ENCODE measurements around the gene PCNT.

DNA sequence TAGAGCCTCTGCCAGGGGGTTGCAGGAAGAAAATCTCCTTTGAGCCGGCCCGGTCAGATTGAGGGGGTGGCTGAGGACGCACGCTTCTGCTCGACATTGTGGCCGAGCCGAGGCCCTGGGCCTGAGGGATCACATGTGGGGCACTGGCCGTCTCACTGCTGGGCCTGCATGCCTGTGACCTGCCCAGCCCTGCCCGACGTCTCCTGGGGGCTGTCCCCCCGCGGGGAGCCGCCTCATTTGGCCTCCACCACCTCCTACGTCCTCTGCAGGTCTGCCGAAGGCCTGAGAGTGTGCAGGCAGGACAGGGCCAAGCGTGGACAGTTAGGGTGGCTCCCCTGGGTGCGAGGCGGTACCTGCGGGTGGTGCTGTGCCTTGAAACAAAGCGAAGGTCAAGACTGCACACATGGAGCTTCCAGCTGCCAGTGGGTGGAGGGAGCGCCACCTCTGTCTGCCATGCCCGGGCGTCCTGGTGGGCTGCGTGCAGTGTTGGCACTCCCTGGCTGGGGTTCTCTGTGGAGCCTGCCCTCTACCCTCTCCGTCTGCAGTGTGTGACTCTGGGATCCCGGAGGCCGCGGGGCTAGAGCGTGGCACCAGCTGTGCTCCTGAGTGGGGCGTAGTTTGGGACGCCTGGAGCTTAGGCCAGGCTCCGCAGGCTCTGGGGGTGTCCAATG lies 51.7 kb downstream of the PCNT start:
- TF ChIP-seq POLR2A (IDR thresholded peaks at IDR 0.05): no peak
- TF ChIP-seq, protein P1, sequence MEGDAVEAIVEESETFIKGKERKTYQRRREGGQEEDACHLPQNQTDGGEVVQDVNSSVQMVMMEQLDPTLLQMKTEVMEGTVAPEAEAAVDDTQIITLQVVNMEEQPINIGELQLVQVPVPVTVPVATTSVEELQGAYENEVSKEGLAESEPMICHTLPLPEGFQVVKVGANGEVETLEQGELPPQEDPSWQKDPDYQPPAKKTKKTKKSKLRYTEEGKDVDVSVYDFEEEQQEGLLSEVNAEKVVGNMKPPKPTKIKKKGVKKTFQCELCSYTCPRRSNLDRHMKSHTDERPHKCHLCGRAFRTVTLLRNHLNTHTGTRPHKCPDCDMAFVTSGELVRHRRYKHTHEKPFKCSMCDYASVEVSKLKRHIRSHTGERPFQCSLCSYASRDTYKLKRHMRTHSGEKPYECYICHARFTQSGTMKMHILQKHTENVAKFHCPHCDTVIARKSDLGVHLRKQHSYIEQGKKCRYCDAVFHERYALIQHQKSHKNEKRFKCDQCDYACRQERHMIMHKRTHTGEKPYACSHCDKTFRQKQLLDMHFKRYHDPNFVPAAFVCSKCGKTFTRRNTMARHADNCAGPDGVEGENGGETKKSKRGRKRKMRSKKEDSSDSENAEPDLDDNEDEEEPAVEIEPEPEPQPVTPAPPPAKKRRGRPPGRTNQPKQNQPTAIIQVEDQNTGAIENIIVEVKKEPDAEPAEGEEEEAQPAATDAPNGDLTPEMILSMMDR (IDR thresholded peaks at IDR 0.05): no peak

Measured in lower leg skin (tissue), 3 donors.